Measurements from ENCODE around the gene C5orf46. TPM values are rescaled to one million over a fixed set of nuclear protein-coding genes. Genes with fewer than 3 reads are reported as not detected.
A peak's percentile ranks its signal among the peaks of the same experiment; 100 is the strongest.

The C5orf46 gene
- total and polyA plus RNA-seq, 8 donors = 0.47 to 2.3 (median 1.8) TPM; not detected in 5

GRCh38 chr5:147898875-147899401 lies 7.4 kb downstream of the C5orf46 start:
- Histone ChIP-seq H3K36me3 (no peaks in the 10 kb centered on the region), H3K27ac (no peak overlapping the region), H3K27me3 (no peaks in the 10 kb centered on the region), H3K9me3 (no peaks in the 10 kb centered on the region), H3K4me3 (no peak overlapping the region), H3K4me1 (no peaks in the 10 kb centered on the region)
- ATAC-seq (peak in 1 of 4 donors; percentile 30), FAIRE-seq (no peak), DNase-seq (no peak)
- TF ChIP-seq CTCF (IDR thresholded peaks at IDR 0.05) = no peak
- intact Hi-C loops (cut with DNase I) = no loop called here
- 81 to 86% methylated on average over 3 of the region's 3 CpGs for WGBS, 2 donors

- TF ChIP-seq CTCF (IDR thresholded peaks at IDR 0.05) = no peak
- Histone ChIP-seq H3K9me3 (no peaks in the 10 kb centered on the region), H3K4me1 (no peaks in the 10 kb centered on the region), H3K27me3 (no peaks in the 10 kb centered on the region), H3K36me3 (no peaks in the 10 kb centered on the region), H3K27ac (no peak overlapping the region), H3K4me3 (no peak overlapping the region)
- 75 to 88% methylated on average over 1 of the region's 1 CpG for WGBS, 2 donors
- FAIRE-seq (no peak), DNase-seq (no peak), ATAC-seq (no peak)
- intact Hi-C loops (cut with DNase I) = no loop called here
Observed at GRCh38 chr5:147895864-147896263, 10.5 kb downstream of the C5orf46 start.

GRCh38 chr5:147893820-147894219 lies 12.5 kb downstream of the C5orf46 start:
- 25 to 40% methylated on average over 2 of the region's 2 CpGs for WGBS, 2 donors
- Histone ChIP-seq H3K4me3 (no peak overlapping the region), H3K9me3 (no peaks in the 10 kb centered on the region), H3K4me1 (no peaks in the 10 kb centered on the region), H3K27me3 (no peaks in the 10 kb centered on the region), H3K36me3 (no peaks in the 10 kb centered on the region), H3K27ac (no peak overlapping the region)
- DNase-seq = no peak
- FAIRE-seq = no peak
- no peak for ATAC-seq
- no peak for TF ChIP-seq CTCF (IDR thresholded peaks at IDR 0.05)
- intact Hi-C loops (cut with DNase I) = no loop called here

- Histone ChIP-seq H3K27me3 (no peaks in the 10 kb centered on the region), H3K36me3 (no peaks in the 10 kb centered on the region), H3K9me3 (no peaks in the 10 kb centered on the region), H3K4me1 (no peaks in the 10 kb centered on the region), H3K4me3 (no peak overlapping the region), H3K27ac (no peak overlapping the region)
- FAIRE-seq (no peak), DNase-seq (no peak), ATAC-seq (peak in 3 of 4 donors; percentile 41 to 73 (median 70))
- WGBS, 2 donors = 39 to 40% methylated on average over 3 of the region's 3 CpGs
- TF ChIP-seq CTCF (IDR thresholded peaks at IDR 0.05) = no peak
- intact Hi-C loops (cut with DNase I) = no loop called here
Observed at GRCh38 chr5:147892696-147893296, 13.5 kb downstream of the C5orf46 start.

- Histone ChIP-seq H3K9me3 (no peaks in the 10 kb centered on the region), H3K36me3 (no peaks in the 10 kb centered on the region), H3K27me3 (no peaks in the 10 kb centered on the region), H3K27ac (no peak overlapping the region), H3K4me3 (no peak overlapping the region), H3K4me1 (no peaks in the 10 kb centered on the region)
- DNase-seq (no peak), FAIRE-seq (no peak), ATAC-seq (peak in 1 of 4 donors; percentile 29)
- WGBS, 2 donors = 84 to 90% methylated on average over 2 of the region's 2 CpGs
- no peak for TF ChIP-seq CTCF (IDR thresholded peaks at IDR 0.05)
- intact Hi-C loops (cut with DNase I) = loop anchor here in 1 of 3 donors (5.0 kb wide), 1 partner anchor 44 kb away; no protein-coding TSS in a partner anchor
Observed at GRCh38 chr5:147887930-147888329, 18.4 kb downstream of the C5orf46 start.

All from pancreas (tissue), 10 donors.